ENCODE data around the gene OR6F1.

OR6F1 gene

DNA sequence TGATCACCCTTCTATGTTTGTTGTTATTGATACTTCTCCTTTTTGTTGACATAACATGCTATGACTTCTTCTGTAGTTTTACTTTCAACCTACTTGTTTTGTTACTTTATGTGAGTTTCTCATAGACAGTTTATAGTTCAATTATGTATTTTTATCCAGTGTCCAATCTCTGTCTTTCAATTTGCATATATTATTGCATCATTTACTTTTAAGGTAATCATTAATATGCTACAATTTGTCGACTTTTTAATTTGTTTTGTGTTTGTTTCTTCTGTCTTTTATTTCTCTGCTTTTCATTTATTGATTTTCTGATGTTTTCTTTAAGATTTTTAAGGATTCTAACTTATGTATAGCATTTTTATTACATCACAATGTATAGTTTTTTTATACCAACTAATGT, 47.2 kb downstream of the OR6F1 start:
- no peak overlapping the region for H3K27ac Mint-ChIP-seq
- no peak for DNase-seq
- H3K4me3 Mint-ChIP-seq: no peak overlapping the region
- TF ChIP-seq, protein P1, sequence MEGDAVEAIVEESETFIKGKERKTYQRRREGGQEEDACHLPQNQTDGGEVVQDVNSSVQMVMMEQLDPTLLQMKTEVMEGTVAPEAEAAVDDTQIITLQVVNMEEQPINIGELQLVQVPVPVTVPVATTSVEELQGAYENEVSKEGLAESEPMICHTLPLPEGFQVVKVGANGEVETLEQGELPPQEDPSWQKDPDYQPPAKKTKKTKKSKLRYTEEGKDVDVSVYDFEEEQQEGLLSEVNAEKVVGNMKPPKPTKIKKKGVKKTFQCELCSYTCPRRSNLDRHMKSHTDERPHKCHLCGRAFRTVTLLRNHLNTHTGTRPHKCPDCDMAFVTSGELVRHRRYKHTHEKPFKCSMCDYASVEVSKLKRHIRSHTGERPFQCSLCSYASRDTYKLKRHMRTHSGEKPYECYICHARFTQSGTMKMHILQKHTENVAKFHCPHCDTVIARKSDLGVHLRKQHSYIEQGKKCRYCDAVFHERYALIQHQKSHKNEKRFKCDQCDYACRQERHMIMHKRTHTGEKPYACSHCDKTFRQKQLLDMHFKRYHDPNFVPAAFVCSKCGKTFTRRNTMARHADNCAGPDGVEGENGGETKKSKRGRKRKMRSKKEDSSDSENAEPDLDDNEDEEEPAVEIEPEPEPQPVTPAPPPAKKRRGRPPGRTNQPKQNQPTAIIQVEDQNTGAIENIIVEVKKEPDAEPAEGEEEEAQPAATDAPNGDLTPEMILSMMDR (IDR thresholded peaks at IDR 0.05): no peak
- no peaks in the 10 kb centered on the region for H3K27me3 Mint-ChIP-seq (ENCODE audit: low read depth, poor library complexity)
- peaks cover 6% of the 10 kb centered on the region for H3K9me3 Mint-ChIP-seq
- no peaks in the 10 kb centered on the region for H3K4me1 Mint-ChIP-seq
- H3K36me3 Mint-ChIP-seq (ENCODE audit: low read depth): no peaks in the 10 kb centered on the region

Data from nephron progenitor cell (in vitro differentiated cells).